ENCODE results near the gene CCDC85B.

CCDC85B gene

GRCh38 chr11:65869643-65870306 is 20.7 kb upstream of the CCDC85B start:
- DNase-seq (ENCODE audit: low spot score), result no peak

GRCh38 chr11:65870307-65870658 is 20.2 kb upstream of the CCDC85B start:
- DNase-seq (ENCODE audit: low spot score), result no peak

- no peak for DNase-seq (ENCODE audit: low spot score)
These were observed 19.5 kb upstream of the CCDC85B start for GRCh38 chr11:65870706-65871681.

GRCh38 chr11:65871811-65872548 is 18.5 kb upstream of the CCDC85B start:
- no peak for DNase-seq (ENCODE audit: low spot score)

- no peak for DNase-seq (ENCODE audit: low spot score)
These were observed 17.7 kb upstream of the CCDC85B start, which contains the start of gene EFEMP2 for GRCh38 chr11:65872586-65873317. EFEMP2 (minus strand) TSS chr11:65872800; CDS start chr11:65872354, 446 bp downstream.

GRCh38 chr11:65873318-65874156 is 16.9 kb upstream of the CCDC85B start:
- peak; percentile 92 for DNase-seq (ENCODE audit: low spot score)

- no peak for DNase-seq (ENCODE audit: low spot score)
These were observed 10.9 kb upstream of the CCDC85B start, which contains the start of gene CTSW for GRCh38 chr11:65879617-65880016. CTSW (plus strand) TSS chr11:65879837; CDS start chr11:65879855, 18 bp downstream.

GRCh38 chr11:65880027-65880426 is 10.4 kb upstream of the CCDC85B start:
- DNase-seq (ENCODE audit: low spot score), result no peak

GRCh38 chr11:65880844-65881421 is 9.5 kb upstream of the CCDC85B start:
- DNase-seq (ENCODE audit: low spot score), result no peak

GRCh38 chr11:65882120-65883057 is 8.1 kb upstream of the CCDC85B start:
- no peak for DNase-seq (ENCODE audit: low spot score)

GRCh38 chr11:65883058-65883761 is 7.3 kb upstream of the CCDC85B start:
- DNase-seq (ENCODE audit: low spot score), result no peak

GRCh38 chr11:65883786-65884715 is 6.4 kb upstream of the CCDC85B start:
- no peak for DNase-seq (ENCODE audit: low spot score)

- peak; percentile 82 for DNase-seq (ENCODE audit: low spot score)
These were observed 5.8 kb upstream of the CCDC85B start for GRCh38 chr11:65884716-65885092.

- no peak for DNase-seq (ENCODE audit: low spot score)
These were observed 5.2 kb upstream of the CCDC85B start for GRCh38 chr11:65885231-65885630.

- DNase-seq (ENCODE audit: low spot score), result no peak
These were observed 4.5 kb upstream of the CCDC85B start for GRCh38 chr11:65885808-65886536.

GRCh38 chr11:65886826-65887722 is 3.4 kb upstream of the CCDC85B start:
- DNase-seq (ENCODE audit: low spot score), result no peak
